HFFc6 (cell line): ENCODE results near the gene RALGPS1. TPM values are rescaled to one million over a fixed set of nuclear protein-coding genes. Genes with fewer than 3 reads are reported as not detected.

Experiments
- DNase-seq: peaks from one replicate; pipeline ENCODE4 v3.0.0-alpha.2; 2018
- H3K27ac Mint-ChIP-seq: 2 replicates; pipeline ENCODE4 v1.8.0; 2020; ENCODE audit warnings: mild to moderate bottlenecking, mixed read lengths
- H3K27me3 Mint-ChIP-seq: 2 replicates; pipeline ENCODE4 v1.8.0; 2021; ENCODE audit warnings: mild to moderate bottlenecking, moderate library complexity, mixed read lengths; ENCODE audit not compliant: insufficient read depth
- H3K36me3 Mint-ChIP-seq: 2 replicates; pipeline ENCODE4 v1.8.0; 2021; ENCODE audit warnings: low read depth, mixed read lengths
- H3K4me1 Mint-ChIP-seq: 2 replicates; pipeline ENCODE4 v1.8.0; 2020; ENCODE audit warnings: low read depth, mixed read lengths
- H3K4me3 Mint-ChIP-seq: 2 replicates; pipeline ENCODE4 v1.8.0; 2020; ENCODE audit warnings: mild to moderate bottlenecking, moderate library complexity, mixed read lengths
- H3K9me3 Mint-ChIP-seq: 2 replicates; pipeline ENCODE4 v1.8.0; 2020; ENCODE audit warnings: mild to moderate bottlenecking, mixed read lengths
- total RNA-seq, 6 experiments: library from RNA; stranded (reverse); fragmentation: NEBNext Ultra II Directional; extraction: Animal tissue kit (Norgen Biotek cat#: 25700); gene quantifications; 2 replicates in 1 of 6; 3 replicates in 5 of 6; pipeline ENCODE4 v1.2.3, GENCODE V29; 2021
- TF ChIP-seq, protein P1 (sequence below): fragments of 200-600 bp; sonication (generic); IDR thresholded peaks from 2 replicates; pipeline ENCODE4 v1.5.0; 2021; ENCODE audit warnings: antibody characterized with exemption, mild to moderate bottlenecking

RALGPS1 gene
- total RNA-seq, 6 experiments from 2014 or later: 0.68 to 1.6 (median 1.1) TPM

GRCh38 chr9:127201071-127201541 lies 286.5 kb downstream of the RALGPS1 start:
- peaks cover 20% of the 10 kb centered on the region for H3K27me3 Mint-ChIP-seq
- peaks cover 7% of the 10 kb centered on the region for H3K4me1 Mint-ChIP-seq
- TF ChIP-seq, protein P1, sequence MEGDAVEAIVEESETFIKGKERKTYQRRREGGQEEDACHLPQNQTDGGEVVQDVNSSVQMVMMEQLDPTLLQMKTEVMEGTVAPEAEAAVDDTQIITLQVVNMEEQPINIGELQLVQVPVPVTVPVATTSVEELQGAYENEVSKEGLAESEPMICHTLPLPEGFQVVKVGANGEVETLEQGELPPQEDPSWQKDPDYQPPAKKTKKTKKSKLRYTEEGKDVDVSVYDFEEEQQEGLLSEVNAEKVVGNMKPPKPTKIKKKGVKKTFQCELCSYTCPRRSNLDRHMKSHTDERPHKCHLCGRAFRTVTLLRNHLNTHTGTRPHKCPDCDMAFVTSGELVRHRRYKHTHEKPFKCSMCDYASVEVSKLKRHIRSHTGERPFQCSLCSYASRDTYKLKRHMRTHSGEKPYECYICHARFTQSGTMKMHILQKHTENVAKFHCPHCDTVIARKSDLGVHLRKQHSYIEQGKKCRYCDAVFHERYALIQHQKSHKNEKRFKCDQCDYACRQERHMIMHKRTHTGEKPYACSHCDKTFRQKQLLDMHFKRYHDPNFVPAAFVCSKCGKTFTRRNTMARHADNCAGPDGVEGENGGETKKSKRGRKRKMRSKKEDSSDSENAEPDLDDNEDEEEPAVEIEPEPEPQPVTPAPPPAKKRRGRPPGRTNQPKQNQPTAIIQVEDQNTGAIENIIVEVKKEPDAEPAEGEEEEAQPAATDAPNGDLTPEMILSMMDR: no peak
- H3K4me3 Mint-ChIP-seq: no peak overlapping the region
- H3K27ac Mint-ChIP-seq: no peak overlapping the region
- no peaks in the 10 kb centered on the region for H3K36me3 Mint-ChIP-seq
- DNase-seq: peak; percentile 18
- H3K9me3 Mint-ChIP-seq: no peaks in the 10 kb centered on the region

GRCh38 chr9:127201731-127202130 lies 287.1 kb downstream of the RALGPS1 start:
- Mint-ChIP-seq H3K9me3 (no peaks in the 10 kb centered on the region), H3K36me3 (no peaks in the 10 kb centered on the region), H3K4me1 (peaks cover 7% of the 10 kb centered on the region), H3K4me3 (no peak overlapping the region), H3K27ac (no peak overlapping the region), H3K27me3 (peaks cover 18% of the 10 kb centered on the region)
- TF ChIP-seq, protein P1: no peak
- no peak for DNase-seq

DNA sequence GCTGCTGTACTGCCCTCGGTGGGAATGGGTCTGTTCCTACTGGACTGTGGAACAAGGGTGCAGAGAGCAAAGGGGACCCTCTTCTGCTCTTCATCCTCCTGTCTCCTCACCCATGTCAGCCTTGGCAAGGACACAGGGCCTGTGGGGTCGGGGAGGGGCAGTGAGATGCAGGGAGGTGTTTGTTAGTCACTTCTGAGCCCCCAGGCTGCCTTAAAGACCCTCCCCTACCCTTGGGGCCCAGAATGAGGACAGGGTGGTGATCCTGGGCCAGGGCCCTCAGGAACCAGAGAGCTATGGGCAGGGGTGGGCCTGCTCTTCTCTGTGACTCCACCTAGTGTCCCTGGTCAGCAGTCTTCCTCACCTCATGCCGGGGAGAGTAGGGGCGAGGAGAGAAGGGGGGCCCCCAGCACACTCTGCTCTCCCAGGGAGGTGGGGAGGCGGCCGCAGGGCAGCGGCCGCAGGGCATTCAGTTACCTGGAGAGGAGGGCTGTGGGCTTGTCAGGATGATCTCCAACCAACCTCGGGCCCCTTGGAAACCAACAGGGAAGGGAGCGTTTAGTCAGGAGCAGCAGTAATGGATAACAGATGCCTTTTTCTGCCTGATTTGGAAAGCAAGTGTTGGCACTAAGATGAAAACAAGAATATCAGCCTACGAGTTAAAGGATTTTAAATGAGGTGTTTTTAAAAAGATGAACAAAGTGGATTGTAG lies 288.0 kb downstream of the RALGPS1 start:
- TF ChIP-seq, protein P1: peak; percentile 15; the same call in 1 of the 2 replicates
- Mint-ChIP-seq H3K27me3 (peaks cover 20% of the 10 kb centered on the region), H3K36me3 (0 out of 2 replicates have a peak, but pooled peaks cover 3% of the 10 kb centered on the region), H3K4me3 (no peak overlapping the region), H3K4me1 (peaks cover 7% of the 10 kb centered on the region), H3K9me3 (no peaks in the 10 kb centered on the region), H3K27ac (no peak overlapping the region)
- no peak for DNase-seq

DNA sequence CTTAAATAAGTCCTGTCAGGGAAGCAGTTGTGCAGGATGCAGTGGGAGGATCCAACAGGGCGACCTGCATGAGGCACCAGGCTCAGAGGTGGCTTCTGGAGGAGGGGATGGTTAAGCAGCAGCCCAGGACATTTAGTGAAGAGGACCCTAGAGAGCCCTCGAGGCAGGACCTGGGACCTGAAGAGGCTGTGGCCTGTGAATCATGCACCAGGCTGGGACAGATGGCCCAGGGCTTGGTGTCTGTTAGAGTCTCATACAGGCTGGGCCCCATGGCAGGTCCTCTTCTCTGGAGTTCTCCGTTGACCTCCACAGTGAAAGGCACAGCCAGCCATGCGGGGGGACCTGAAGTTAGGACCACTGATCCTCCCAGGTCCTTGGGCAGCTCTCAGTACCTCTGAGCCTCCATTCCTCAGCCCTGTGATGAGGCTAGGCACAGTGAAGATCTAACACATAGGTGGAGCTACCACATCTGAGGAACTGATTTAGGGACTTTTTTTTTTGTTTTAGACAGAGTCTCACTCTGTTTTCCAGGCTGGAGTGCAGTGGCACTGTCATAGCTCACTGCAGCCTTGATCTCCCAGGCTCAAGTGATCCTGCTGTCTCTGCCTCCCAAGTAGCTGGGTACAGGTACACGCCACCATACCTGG lies 289.2 kb downstream of the RALGPS1 start:
- TF ChIP-seq, protein P1: no peak
- H3K27me3 Mint-ChIP-seq: peaks cover 19% of the 10 kb centered on the region
- DNase-seq: no peak
- H3K27ac Mint-ChIP-seq: no peak overlapping the region
- H3K4me3 Mint-ChIP-seq: no peak overlapping the region
- peaks cover 7% of the 10 kb centered on the region for H3K4me1 Mint-ChIP-seq
- no peaks in the 10 kb centered on the region for H3K9me3 Mint-ChIP-seq
- 0 out of 2 replicates have a peak, but pooled peaks cover 3% of the 10 kb centered on the region for H3K36me3 Mint-ChIP-seq

DNA sequence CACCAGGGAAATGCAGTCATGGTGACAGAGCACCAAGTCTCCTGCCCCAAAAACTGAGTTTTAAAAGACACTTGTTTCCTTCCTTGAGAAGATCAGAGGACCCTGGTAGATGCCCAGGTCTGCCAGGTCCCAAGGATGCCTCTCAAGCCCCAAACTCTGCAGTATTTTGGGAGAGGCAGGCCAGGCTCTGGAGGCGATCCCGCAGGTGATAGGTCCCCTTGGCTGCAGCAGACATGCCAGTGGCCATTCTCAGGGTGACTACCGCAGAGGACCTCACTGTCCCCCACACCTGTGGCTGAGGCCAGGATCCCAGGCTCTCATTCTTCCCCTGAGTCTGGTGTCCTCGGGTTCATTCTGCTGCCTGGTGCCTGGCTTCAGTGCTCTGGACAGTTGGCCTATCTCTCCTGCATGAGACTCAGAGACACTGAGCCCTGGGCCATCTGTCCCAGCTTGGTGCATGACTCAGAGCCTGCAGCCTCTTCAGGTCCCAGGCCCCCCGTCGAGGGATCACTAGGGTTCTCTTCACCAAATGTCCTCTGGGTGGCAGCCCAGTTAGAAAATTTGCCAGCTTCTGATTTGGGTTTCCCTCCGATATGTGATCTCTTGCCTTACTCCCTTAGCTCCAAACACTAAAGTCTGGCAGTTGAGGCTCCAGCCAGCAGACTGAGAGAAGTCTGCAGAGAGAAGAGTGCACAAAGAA lies 290.3 kb downstream of the RALGPS1 start:
- Mint-ChIP-seq H3K4me1 (peaks cover 7% of the 10 kb centered on the region), H3K27me3 (peaks cover 21% of the 10 kb centered on the region), H3K27ac (no peak overlapping the region), H3K36me3 (0 out of 2 replicates have a peak, but pooled peaks cover 3% of the 10 kb centered on the region), H3K9me3 (no peaks in the 10 kb centered on the region), H3K4me3 (no peak overlapping the region)
- TF ChIP-seq, protein P1: peak; percentile 64
- DNase-seq: peak; percentile 38
